T-helper 1 cell (primary cell): ENCODE measurements around the gene MYO18B.

Experiments
- DNase-seq, 5 donors: peaks; one replicate each; pipeline ENCODE4 v3.0.0-alpha.2; 2012 to 2020

The MYO18B gene

DNA sequence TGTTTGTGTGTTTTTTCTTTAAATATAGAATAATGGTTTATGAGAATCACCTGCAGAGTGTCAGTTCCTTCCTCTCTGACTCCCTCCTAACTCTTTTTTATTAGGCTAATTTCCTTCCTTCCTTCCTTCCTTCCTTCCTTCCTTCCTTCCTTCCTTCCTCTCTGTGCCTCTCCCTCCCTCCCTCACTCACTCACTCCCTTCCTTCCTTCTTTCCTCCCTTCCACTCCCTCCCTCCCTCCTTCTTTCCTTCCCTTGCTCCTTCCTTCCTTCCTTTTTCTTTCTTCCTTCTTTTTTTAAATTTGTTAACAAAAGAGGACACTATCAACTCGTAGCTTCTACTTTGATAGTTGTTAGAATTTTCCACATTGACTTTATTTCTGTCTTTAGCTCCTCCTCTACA lies 274.9 kb downstream of the MYO18B start:
- DNase-seq, result no peak

DNA sequence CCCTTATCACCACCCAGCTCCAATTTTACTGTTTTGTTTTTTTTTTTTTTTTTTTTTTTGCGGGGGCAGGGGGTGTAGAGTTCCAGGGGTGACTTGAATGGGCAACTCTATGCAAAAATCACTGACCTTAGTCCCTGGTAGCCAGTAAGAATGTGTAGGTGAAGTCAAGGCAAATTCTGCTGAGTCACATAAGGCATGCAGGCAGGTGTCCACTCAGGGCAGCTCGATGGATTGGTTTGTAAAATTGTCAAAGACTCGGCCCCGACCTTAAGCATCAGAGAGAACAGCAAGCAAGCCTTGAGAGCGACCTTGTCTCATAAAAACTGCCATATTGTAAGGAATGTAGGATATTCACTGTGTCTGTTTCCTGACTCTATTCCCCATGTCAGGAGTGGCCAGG lies 275.9 kb downstream of the MYO18B start:
- no peak for DNase-seq

DNA sequence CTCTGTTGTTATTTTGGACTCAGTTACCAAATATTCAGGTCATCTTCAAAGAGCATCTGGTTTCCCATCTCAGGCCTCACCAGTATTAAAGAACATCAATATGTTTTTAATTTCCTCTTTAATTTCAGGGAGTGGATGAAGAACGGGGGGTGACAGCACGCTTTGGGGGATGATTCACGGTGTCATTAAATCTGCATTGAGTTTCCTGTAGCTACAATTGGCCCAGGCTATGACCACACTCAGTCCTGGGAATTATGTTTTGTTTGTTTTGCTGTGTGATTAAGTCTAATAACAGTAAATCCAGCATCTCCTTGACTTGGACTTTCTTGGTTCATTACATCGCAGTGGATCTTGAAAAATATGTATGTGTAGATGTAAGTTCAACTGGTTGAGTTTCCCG lies 277.6 kb downstream of the MYO18B start:
- DNase-seq, result no peak

DNA sequence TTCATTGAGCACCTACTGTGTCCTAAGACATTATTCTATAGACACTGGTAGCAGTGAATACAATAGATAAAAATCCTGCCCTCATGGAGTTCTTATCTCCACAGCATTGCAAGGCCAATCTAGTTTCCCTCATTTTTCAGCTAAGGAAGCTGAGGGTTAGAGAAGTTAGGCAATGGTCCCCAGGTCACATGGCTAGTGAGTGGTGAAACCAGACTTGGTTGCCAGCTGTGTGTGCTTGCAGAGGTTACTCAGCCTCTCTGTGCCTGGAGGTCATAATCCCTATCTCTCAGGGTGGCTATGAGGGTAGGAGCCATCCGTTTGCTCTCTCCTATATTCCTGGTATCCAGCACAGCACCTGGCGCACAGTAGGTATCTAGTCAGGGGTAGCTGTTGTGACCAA lies 279.5 kb downstream of the MYO18B start:
- DNase-seq, result no peak

DNA sequence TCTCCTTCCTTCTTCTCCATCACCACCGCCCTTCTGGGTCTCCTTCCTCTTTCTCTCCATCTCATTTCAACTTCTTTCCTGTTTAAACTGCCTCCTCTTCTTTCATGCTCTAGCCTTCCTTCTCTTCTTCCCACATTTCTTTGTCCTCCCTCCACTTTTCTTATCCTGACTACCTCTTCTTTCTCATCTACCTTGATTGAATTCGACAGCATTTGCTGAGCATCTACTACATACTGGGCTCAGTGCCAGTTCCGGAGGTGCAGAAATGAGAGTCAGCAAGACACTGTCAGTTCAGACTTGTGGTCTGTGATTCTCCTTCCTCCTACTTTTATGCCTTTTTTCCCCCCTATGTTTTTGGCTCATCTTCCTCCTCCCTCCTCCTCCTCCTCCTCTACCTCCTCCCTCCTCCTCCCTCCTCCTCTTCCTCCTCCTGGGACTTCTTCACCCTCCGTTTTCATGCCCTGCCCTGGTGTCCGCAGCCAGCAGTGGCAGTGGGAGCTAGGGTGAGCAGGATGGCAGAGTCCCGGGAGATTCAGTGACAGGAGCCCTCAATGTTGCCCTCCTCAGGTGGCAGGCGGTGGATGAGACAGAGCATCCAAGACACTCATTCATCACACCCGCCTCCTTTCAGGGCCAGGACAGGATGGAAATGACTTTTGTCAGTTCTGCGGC lies 281.3 kb downstream of the MYO18B start:
- DNase-seq, result no peak

DNA sequence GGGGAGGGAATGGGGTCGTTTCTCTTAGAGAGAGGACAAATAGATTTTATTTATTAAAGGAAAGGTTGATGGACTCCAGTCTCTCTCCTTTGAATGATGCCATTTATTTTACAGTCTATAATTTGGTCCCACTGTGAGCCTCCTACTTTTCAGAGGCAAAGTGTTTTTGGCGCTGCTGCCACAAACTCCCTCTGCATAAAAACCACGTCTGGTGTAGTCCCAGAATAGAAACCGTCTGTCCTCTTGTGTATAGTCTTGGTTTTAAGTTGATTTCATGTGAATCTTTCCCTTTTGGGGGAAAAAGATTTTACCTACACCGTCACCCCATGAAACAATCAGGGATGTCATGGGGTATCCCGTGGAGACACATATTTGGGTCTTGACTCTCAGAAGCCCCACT lies 283.6 kb downstream of the MYO18B start:
- no peak for DNase-seq

DNA sequence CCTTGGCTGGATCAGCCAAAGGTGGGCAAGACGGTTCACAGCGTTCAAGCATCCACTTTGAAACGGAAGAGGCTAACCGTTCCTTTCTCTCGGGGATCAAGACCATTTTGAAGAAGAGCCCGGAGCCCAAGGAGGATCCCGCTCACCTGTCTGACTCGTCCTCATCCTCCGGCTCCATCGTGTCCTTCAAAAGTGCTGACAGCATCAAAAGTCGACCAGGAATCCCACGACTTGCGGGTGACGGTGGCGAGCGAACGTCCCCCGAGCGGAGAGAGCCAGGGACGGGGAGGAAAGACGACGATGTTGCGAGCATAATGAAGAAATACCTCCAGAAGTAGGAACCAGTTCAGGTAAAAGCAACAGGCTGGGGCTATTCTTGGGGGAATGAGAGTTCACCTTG lies 285.4 kb downstream of the MYO18B start:
- DNase-seq, result no peak

DNA sequence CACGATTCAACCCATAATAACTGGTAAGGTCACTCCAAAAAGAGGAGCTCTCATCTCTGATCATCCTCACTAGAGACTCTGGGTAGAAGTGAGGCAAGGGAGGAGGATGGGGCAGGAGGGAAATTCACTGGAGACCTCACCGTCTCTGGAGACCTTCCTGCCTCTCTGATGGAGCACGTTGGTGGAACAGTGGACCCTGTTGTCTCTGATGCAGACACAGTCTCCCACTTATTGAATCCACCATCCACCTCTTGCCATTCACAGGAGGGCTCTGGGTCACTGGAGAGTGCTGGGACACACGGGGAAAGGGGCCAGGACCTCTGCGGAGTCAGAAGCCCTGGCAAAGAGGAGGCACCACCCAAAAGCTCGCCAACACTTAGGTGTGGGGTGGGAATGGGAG lies 289.7 kb downstream of the MYO18B start:
- DNase-seq, result no peak

DNA sequence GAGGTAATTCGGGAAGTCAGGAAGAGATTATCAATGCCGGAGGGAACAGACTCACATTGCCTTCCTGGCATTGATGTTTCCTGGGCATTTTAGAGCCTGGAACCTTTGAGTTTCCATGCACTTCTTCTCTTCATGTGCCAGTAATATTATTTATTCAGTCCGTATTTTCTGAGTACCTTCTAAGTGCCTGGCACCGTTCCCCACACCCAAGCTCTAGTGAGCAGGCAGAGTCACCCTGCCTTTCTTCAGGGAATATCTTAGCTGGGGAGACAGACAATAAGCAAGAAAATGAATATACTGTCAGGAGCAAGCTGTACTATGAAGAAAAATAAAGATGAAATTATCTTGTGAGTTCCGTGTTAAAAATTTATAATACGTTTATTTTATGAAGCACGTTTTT lies 291.1 kb downstream of the MYO18B start:
- no peak for DNase-seq

DNA sequence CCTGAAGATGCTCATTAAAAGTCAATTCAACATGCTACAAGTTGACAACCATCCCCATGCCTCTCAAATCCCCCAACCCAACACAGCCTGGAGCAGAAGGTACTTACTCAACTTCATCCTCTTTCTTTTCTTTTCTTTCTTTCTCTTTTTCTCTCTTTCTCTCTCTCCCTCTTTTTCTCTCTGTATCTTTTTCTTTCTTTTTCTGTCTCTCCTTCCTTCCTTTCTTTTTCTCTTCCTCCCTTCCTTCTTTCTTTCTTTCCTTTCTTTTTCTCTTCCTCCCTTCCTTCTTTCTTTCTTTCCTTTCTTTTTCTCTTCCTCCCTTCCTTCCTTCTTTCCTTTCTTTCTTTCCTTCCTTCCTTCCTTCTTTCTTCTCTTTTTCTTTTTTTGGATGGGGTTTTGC lies 291.6 kb downstream of the MYO18B start:
- no peak for DNase-seq

DNA sequence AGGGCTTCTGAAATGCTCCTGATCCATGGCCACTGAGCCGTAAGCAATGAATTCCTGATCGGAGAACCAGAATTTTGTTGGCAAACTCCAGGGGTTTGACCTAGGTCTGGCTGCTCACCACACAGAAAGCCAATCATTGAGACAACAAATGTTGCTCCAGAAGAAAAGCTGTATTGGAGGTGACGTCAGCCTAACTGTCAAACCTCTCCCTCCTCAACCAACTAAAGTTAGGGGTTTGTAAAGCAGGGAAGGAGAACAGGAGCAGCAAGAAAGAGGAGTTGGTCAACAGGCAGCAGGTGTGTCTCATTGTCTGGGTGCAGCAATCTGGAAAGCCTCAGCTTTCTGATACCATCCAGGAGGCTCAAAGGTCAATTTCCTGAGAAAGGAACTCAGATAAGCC lies 293.5 kb downstream of the MYO18B start:
- DNase-seq, result no peak

DNA sequence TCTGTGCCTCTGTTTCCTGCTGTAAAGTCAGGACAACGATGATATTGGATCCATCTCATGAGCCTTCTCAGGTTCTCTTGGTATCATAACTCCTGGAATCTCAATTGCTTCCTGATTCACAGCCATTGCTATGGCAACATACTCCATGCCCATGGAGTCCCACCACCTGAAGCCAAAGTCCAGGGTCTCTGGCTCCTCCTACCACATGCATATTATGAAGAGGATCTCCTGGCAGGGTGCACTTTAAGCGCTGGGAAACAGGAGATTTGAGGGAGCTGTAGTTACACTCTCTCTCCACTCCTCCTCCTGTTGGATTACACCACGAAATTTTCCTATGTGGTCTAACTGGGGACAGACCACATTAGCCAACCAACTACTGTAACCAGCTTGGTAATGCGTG lies 296.4 kb downstream of the MYO18B start:
- DNase-seq, result no peak

DNA sequence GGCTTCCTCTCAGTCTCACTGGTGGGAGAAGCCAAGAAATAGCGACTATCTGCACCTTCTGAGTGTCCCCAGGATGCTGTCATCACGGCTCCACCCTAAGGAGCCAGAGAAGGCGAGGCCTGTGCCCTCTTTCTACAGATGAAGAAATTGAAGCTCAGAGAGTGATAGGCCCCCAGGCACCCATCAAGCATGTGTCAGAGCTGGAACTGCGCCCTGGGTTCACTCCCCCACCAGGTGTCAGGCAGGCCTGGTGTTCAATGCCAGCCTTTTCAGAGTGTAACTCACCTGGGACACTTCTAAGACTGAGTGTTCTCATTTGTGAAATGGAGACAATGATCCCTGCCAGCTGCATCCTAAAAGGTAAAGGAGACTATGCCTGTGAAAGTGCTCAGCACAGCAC lies 299.9 kb downstream of the MYO18B start:
- DNase-seq, result no peak

DNA sequence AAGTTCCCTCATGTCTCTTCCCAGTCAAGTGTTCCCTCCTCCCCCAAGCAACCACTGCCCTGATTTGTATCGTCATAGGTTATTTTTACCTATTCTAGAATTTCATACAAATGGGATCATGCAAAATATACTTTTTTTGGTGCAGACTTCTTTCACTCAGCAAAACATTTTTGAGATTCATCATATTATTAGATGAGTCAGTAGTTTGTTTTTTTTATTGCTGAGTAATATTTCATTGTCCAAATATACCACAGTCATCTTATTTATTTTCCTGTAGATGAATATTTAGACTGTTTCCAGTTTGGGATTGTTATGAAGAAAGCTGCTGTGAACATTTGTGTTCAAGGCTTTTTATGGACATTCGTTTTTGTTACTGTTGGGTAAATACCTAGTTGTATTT lies 301.0 kb downstream of the MYO18B start:
- DNase-seq, result no peak

DNA sequence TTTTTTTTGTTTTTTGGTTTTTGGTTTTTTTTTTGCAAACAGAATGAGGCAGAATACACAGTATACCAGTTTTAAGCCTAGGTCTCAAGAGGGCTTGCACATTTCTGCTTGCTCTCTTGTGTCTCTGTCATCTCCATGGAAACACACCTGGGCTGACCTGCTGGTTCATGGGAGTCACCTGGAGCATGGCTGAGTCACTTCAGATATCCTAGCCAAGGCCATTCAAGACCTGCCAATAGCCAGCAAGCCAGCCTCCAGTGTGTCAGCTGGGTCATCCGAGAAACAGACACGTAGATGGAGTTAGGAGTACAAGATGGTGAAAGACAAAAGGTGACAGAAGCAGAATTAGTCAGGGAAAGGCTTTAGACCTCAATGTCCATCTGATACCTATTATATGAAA lies 303.1 kb downstream of the MYO18B start:
- no peak for DNase-seq

DNA sequence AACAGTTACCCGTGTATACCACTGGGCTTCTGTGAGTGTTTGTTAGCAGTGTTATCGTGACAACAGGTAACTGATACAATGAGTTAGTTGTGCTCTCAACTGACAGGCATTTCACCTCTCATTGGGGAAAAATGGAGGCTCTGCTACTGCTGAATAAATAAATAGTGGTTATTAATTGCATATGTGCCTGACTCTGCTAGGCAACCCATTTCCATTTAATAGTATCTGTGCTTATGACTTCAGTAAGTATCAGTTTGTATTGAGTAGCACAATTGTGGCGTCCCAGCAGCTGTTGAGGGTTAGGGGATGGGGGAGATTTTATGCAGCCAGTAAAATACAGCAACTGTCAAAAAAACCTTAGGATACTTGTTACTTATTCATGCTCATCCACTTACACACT lies 303.9 kb downstream of the MYO18B start:
- DNase-seq, result no peak

DNA sequence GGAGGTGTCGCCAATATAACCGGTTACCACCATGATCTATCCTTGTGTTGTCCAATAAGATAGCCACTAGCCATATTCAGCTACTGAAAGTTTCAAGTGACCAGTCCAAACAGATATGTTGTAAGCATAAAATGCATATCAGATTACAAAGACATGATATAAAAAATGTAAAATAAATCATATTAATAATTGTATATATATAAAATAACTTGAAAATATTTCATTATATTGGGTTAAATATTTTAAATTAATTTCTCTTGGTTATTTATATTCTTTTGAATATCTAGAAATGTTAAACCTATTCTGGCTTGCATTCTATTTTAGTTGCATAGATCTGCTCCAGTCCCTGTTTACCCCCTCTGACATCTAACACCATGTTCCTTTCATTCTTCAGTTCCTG lies 305.5 kb downstream of the MYO18B start:
- DNase-seq, result no peak

DNA sequence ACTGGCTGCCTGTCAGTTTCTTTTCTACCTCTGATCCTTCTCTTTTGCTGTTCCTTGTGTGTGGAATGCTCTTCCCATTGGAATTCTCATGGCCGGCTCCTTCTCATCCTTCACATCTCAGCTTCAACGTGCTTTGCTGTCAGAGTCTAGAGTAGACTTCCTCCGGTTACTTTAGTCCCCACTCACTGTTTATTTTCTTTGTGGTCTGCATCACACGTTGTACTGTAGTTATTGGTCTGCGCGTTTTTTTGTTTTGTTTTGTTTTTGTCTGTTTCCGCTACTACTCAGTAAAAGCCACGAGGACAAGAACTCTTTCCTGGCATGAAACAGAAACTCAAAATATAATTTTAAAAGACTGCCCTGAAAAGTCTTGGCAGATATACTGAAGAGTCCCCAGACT lies 305.9 kb downstream of the MYO18B start:
- no peak for DNase-seq

DNA sequence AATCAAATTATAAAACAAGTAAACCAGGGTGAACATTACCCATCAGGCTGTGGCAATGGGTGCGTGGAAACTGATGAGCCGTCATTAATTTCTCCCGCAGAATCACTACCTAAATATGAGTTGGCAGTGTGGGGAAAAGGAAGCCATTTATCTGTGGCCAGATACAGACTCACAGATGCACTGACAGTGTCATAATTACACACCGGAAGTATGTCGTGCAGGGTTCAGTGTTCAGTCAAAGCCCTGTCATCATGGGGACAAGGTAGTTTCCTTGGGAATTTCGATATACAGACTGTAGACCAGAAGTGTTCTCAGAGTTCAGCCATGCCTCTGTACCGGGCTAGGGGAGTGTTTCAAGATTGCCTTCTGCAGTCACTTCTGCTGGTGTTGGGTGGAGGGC lies 308.1 kb downstream of the MYO18B start:
- DNase-seq, result no peak

DNA sequence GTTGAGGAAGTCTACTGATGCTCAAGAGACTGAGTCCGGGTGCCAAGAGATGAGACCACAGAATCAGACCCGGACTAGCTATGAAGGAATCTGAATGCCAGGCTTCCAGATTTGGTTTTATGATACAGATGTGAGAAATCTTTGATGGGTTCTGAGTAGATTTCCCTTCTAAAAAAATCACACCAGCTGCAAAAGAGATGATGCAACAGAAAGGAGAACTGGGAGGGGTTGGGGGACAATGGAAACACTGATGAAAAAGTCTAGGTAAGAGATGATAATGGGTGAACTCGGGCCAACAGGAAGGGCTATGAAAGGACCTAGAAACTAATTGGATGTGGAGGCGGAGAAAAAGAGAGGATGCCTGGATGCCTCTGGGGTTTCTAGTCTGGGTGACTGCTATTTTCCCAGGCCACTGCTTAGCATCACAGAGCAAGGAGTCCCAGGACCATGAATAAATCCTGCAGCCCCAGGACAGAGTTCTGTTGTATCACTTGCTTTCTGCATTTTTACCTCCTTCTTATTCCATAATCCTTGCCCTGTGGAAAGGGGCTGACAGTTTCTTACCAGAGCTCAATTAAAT lies 311.8 kb downstream of the MYO18B start:
- no peak for DNase-seq

DNA sequence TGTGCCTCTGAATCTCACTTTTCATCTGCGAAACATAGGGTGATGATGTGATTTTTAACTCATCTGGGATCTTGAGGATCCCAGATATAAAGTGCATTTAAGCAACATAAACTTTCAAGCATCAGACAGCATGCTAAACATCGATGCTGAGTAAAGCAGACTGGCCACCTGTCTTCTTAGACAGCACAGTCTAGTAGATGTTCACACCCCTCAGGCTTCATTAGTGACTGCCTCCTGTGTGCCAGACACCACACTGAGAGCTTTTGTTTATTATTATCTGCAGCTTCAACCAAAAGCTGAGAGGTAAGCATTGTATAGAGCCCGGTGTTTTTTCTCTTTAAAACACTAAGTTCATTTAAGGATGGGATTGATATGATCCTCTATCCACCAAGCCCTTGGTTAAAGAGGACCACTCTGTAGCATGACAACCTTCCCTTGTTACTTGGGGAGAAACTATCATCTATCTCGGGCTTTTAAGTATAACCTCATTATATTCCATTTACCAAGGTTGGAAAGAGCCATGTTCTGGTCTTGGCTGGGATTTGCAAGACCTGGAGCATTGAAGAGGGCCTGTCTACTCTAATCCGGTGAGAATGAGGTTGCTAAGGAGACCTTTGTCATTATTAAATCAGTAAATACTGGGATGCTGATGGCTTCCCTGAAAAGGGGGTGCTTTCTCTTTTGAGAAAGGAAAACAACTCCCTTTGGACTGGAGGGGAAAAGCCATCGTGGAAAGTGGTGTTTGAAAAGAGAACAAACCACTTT lies 313.0 kb downstream of the MYO18B start:
- DNase-seq, result no peak

DNA sequence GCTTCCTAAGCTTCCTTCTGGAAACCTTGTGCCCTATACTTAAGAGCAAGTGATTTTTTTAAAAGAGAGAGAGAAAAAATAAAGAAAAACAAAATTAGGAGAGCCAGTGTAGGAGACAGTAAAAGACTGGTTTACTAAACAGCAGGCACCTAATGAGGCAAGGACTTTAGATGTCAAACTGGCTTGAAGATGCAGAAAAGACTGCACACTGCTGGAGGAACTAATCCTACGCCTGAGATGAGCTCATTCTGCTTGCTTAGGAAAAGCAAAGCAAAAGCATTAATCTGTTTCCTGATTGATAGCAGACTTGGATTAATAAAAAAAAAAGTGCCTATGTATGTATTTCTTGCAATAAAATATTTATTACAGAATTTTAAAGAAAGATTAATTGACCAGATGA lies 313.7 kb downstream of the MYO18B start:
- no peak for DNase-seq

DNA sequence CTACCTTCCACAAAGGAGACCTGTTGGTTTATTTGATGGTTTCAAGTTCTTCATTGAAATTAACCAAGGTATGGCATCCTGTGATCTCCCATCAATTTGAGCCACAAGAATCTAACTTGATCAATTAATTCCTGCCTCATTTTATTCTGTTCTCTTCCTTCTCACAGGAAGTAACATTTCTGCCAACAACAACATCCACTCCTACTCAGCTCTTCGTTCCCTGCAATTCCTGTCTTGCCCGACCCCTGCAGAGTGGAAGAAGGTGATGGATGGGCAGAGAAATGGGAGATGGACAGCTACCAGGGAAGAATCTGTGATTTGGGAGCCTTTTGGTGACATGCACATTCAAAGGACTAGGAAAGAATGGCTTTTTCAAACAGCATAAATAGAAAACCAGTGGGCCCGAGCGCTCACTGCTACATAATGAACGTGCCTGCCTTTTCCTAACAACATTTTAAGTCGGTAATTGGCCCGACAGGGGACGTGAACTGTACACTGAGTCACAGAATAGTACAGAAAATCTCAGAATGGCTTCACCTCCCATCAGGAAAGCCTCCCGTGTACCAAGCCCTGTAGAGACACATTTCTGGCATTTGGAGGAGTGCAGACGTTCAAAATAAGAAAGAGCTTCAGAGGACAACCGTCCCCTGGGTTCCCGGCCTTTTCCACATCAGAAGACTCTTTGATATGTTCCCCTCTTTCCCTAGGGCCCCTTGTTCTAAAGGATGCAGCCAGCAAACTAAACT lies 314.6 kb downstream of the MYO18B start:
- no peak for DNase-seq

DNA sequence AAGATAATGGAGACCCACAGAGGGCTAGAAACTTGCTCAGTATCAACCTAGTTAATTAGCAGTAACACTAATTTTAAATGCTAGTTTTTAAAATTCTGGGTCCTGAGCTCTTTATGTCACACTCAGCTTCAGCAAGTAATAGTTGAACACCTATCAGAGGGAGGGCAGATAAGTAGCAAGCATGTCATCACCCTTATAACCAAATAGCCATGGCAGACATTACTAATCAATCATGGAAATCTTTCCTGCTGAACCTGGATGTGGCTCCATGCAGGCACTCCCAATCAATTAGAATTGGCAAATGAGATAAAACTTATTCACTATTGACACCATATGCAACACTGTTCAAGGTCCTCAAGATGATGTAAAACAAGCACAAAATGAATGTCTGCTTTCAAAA lies 315.7 kb downstream of the MYO18B start:
- no peak for DNase-seq
